Sciatic nerve (tissue), 2 donors: ENCODE data around the gene PAAF1. TPM values are rescaled to one million over a fixed set of nuclear protein-coding genes. Genes with fewer than 3 reads are reported as not detected.

ENCODE experiments used
- ATAC-seq: fragments of 200-7000 bp; cut with Tn5 transposase; one replicate; pipeline ENCODE4 v1.9.1; 2020; ENCODE audit warnings: mild to moderate bottlenecking, moderate library complexity
- DNase-seq: peaks from one replicate; pipeline ENCODE4 v3.0.0-alpha.2; 2020; ENCODE audit warnings: low spot score
- intact Hi-C: fragments of 100-400 bp; cut with DNase I; formaldehyde crosslinking; loops from one replicate; pipeline ENCODE4 v1.14.2; 2022
- total RNA-seq: library from RNA; stranded (reverse); fragmentation: NEBNext Ultra II Directional; extraction: Animal tissue kit (Norgen Biotek cat#: 25700); gene quantifications from one replicate; pipeline ENCODE4 v1.2.1, GENCODE V29; 2021
- donor health status: DM: no; HTN: no; CAD: no.
- donor health status: DM: no; HTN: no; CAD: no.

Gene PAAF1
- total RNA-seq, 1 donor from 2014 or later: 32.4 TPM

DNA sequence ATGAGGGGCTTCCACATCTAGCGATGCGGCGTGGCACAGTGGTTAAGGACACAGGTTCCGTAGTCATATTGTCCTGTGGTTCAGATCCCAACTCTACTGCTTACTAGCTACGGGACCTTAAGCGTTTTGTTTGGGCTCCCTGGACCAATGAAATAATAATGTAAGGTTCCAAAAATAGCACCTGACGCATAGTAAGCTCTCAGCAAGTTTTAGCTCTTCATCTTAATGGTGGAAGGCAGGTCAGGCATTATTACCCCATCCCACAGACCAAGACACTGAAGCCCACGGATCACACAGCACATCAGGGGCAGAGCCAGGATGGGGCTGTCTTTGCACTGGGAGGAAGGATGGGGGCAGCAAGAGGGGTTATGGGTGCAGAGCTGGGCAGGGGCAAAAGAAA lies 87.1 kb downstream of the PAAF1 start:
- peak; percentile 5 for DNase-seq
- intact Hi-C loops: loop anchor here (10.0 kb wide), 1 partner anchor 51 kb away; no protein-coding TSS in a partner anchor
- peak; percentile 7 for ATAC-seq

DNA sequence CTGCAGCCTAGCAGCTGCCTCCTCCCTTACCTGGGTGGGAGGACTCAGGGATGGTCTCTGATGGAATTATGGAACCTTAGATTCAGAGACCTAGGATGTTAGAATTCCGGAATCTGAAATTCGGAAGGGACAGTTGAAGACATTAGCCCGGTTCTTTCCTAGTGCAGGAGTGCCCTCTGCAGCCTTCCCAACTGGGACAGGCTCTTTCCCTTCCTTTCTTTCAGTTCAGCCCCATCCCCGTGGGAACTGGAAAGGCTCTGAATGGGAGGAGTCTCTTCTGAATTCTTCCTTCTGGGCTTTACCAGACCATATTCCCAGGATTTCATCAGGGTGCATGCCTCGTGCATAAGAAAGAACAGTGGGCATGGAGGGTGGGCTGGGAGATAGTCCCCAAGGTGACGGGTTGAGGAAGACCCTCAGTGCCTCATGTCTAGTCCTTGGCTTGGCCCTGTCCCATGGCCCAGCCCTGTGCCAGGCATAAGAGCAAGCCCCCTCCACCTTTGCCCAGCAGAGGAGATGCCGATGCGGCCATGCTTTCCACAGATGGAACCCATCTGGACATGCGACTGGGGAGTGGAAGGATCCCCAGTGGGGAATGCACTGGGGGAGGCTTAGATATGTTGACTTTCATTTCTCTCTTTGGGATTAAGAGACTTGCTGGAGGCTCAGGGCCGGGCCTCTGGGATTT lies 88.4 kb downstream of the PAAF1 start:
- no peak for ATAC-seq
- peak; percentile 48 for DNase-seq
- intact Hi-C loops: loop anchor here (10.0 kb wide), 1 partner anchor 50 kb away; no protein-coding TSS in a partner anchor

- ATAC-seq (no peak), DNase-seq (no peak)
- intact Hi-C loops: loop anchor here (10.0 kb wide), 1 partner anchor 49 kb away; no protein-coding TSS in a partner anchor
Measured at GRCh38 chr11:73965764-73966121, 88.9 kb downstream of the PAAF1 start.

- ATAC-seq (no peak), DNase-seq (no peak)
- intact Hi-C loops: loop anchor here (10.0 kb wide), 1 partner anchor 46 kb away; no protein-coding TSS in a partner anchor
Measured at GRCh38 chr11:73968356-73968966, 91.7 kb downstream of the PAAF1 start.

DNA sequence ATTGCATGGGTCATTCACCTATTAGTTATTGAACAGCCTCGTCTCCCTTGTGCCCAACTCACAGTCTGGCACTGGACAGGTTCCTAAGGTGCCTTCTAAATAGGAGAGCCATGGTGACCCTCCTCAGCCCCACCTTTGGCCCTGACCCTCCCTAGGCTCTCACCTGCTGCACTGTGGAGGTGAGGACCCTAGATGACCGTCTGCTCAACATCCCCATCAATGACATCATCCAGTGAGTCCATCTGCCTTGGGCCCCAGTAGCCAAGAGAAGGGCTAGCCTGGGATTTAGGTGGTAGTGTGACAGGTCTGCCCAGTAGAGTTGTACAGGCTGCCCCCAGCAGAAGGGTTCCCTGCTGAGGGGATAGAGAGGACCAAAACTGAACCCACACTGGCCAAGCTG lies 92.3 kb downstream of the PAAF1 start:
- no peak for DNase-seq
- no peak for ATAC-seq
- intact Hi-C loops: loop anchor here (10.0 kb wide), 1 partner anchor 46 kb away; no protein-coding TSS in a partner anchor

GRCh38 chr11:73969991-73970800 lies 93.4 kb downstream of the PAAF1 start:
- ATAC-seq (no peak), DNase-seq (no peak)
- intact Hi-C loops: loop anchor here (10.0 kb wide), 1 partner anchor 45 kb away; no protein-coding TSS in a partner anchor

- intact Hi-C loops: no loop called here
- DNase-seq (no peak), ATAC-seq (no peak)
Measured at GRCh38 chr11:73971175-73971719, 94.4 kb downstream of the PAAF1 start.

DNA sequence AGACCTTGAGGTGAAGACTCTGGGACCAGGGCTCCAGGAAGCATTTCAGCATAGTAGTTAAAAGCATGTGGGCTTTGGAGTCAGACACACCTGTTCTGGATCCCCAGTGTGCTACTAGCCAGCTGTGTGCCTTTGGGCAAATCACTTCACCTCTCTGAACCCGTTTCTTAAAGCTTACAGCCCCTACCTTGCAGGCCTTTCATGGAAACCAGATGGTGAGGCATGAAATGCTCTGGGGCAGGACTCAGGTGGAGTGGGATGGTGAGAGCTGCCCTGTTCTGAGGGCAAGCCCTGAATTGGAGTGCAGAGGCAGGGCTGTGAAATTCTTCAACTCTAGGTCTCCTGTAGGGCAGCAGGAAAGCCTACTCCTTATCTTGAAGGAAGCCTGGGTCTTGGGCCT lies 95.4 kb downstream of the PAAF1 start:
- intact Hi-C loops: no loop called here

GRCh38 chr11:73972620-73973449 lies 96.0 kb downstream of the PAAF1 start:
- DNase-seq (no peak), ATAC-seq (no peak)
- intact Hi-C loops: no loop called here

More for the DNA sequence above, 95.4 kb downstream of the PAAF1 start:
- ATAC-seq (no peak), DNase-seq (peak; percentile 9)

- peak; percentile 36 for DNase-seq
- intact Hi-C loops: no loop called here
- no peak for ATAC-seq
Measured at GRCh38 chr11:73974604-73975478, 98.0 kb downstream of the PAAF1 start.

- DNase-seq (peak; percentile 23), ATAC-seq (no peak)
- intact Hi-C loops: no loop called here
Measured at GRCh38 chr11:73975479-73975757, 98.6 kb downstream of the PAAF1 start.

- ATAC-seq (no peak), DNase-seq (peak; percentile 46)
- intact Hi-C loops: no loop called here
Measured at GRCh38 chr11:73976451-73977151, 99.8 kb downstream of the PAAF1 start.

- ATAC-seq: no peak
- intact Hi-C loops: no loop called here
- peak; percentile 45 for DNase-seq
Measured at GRCh38 chr11:73977856-73978519, 101.2 kb downstream of the PAAF1 start.

GRCh38 chr11:73978576-73979086 lies 101.8 kb downstream of the PAAF1 start:
- intact Hi-C loops: no loop called here
- peak; percentile 17 for DNase-seq
- ATAC-seq: no peak

DNA sequence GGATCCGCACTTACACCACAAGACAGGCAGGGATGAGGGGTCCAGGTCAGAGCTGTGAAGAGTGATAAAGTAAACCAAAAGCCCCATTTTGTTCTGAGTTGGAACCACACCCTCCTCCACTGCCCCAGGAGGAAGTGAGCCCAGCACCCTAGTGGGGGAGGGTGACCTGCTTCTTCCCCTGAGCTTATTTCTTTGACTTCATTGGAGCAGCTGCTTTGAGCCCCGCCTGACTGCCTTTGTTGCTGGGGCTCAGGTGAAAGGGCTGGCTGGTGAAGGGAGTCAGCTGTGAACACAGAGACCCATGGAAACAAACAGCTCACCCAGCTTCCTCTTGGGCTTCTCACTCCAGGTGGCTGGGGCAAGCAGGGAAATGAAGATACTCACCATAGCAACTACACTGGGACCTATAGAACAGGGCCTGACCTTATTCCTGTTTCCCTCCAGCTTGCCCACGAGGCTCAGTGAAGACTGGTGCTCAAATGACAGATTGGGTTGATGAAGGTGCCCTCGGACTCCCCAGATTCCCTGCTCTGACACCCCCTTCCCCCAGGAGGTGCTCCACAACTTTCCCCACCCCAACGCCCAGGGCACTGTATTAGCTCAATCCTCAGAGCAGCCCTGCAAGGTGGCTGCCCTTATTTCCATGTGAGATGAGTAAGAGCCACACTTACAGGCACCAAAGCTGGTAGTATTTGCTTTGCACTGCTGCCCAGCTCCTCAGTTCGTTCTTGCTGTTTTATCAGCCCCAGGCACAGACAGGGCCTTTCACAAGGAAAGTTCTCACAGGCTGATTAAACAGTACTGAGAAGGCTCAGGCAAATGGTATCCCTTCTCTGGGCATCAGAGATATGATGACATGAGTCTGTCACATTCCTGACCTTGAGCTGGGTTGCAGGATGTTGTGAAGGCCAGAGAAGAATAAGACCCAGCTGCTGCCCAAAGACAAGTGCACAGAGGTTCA lies 103.5 kb downstream of the PAAF1 start:
- ATAC-seq: no peak
- DNase-seq: peak; percentile 51
- intact Hi-C loops: no loop called here
